ENCODE data around the gene TMEFF1.

DNA sequence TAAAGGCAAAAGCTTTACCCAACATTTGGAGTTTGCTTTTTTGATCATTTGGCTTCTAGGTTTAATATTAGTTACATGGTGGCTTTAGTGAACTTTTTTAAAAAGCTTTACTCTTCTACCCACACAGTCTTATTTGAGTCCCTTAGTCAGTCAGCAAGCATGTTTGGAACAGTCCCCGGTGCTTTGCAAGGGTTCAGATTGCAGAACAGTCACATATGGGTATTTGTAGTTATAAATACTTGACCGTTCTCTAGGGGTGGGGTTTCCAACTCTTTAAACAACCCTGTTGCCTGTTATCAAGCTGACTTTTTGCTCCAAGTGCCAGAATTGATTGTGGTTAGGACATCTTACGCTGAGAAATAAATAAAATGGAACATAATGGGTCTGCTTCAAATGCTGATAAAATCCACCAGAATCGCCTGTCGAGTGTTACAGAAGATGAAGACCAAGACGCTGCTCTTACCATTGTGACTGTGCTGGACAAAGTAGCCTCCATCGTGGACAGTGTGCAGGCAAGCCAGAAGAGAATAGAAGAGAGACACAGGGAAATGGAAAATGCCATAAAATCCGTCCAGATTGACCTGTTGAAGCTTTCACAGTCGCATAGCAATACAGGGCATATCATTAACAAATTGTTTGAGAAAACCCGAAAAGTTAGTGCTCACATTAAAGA, 105.0 kb downstream of the TMEFF1 start, which contains the start of gene CAVIN4:
- TF ChIP-seq CTCF (IDR thresholded peaks at IDR 0.05) (no peak), POLR2AphosphoS5 (IDR thresholded peaks at IDR 0.05) (no peak), POLR2A (IDR thresholded peaks at IDR 0.05) (no peak)

All from gastroesophageal sphincter (tissue), 3 donors.